Uterus (tissue), 4 donors: Measurements from ENCODE around the gene GATA3. TPM values are rescaled to one million over a fixed set of nuclear protein-coding genes. Genes with fewer than 3 reads are reported as not detected.

Source experiments
- DNase-seq, 2 donors: peaks; one replicate each; pipeline ENCODE4 v3.0.0-alpha.2; 2019 to 2020
- H3K27ac ChIP-seq, 2 donors: fragments of 200-600 bp; sonication (generic); 1 replicate in 1 of 2; 2 replicates in 1 of 2; pipeline ENCODE4 v1.5.1; 2016 to 2018
- H3K27me3 ChIP-seq, 2 donors: fragments of 200-600 bp; sonication (generic); one replicate each; pipeline ENCODE4 v1.5.1; 2018 to 2019; ENCODE audit warnings: control low read depth in 1 of 2
- H3K36me3 ChIP-seq, 2 donors: fragments of 200-600 bp; sonication (generic); one replicate each; pipeline ENCODE4 v1.5.1; 2019; ENCODE audit warnings: control low read depth in 1 of 2
- H3K4me1 ChIP-seq, 2 donors: fragments of 200-600 bp; sonication (generic); one replicate each; pipeline ENCODE4 v1.5.1; 2018 to 2019; ENCODE audit warnings: control low read depth in 1 of 2
- H3K4me3 ChIP-seq, 2 donors: fragments of 200-600 bp; sonication (generic); 1 replicate in 1 of 2; 2 replicates in 1 of 2; pipeline ENCODE4 v1.5.1; 2018 to 2019; ENCODE audit warnings: mild to moderate bottlenecking in 1 of 2
- H3K9me3 ChIP-seq, 2 donors: fragments of 200-600 bp; sonication (generic); one replicate each; pipeline ENCODE4 v1.5.1; 2019; ENCODE audit warnings: control low read depth in 1 of 2
- POLR2A ChIP-seq, 2 donors: fragments of 450-650 bp; IDR thresholded peaks; one replicate each; pipeline ENCODE4 v1.6.1; 2016; ENCODE audit warnings: antibody characterized with exemption in 2 of 2, mild to moderate bottlenecking in 1 of 2, moderate library complexity in 1 of 2
- intact Hi-C: fragments of 100-400 bp; cut with DNase I; formaldehyde crosslinking; loops from one replicate; pipeline ENCODE4 v1.15.1; 2023; ENCODE audit warnings: low total_unique reads
- total RNA-seq, 4 donors: library from RNA; depleted of rRNA in 3 of 4; stranded (reverse); fragments of >200 nt in 3 of 4; gene quantifications; one replicate each; pipeline versions ENCODE4 v1.1.0 to v1.2.4, GENCODE V29; 2014 to 2023
- TF ChIP-seq, protein P1 (sequence below), 4 experiments: fragments of 200-600 bp in 2 of 4; fragments of 450-650 bp in 2 of 4; sonication (generic) in 2 of 4; IDR thresholded peaks; one replicate each; pipeline ENCODE4 v1.5.1; 2016 to 2019; ENCODE audit warnings: antibody characterized with exemption in 4 of 4, mild to moderate bottlenecking in 2 of 4, moderate library complexity in 1 of 4
- donor health status: DM: yes; HTN: yes; CAD: no.

GATA3 gene
- total RNA-seq, 4 donors from 2014 or later, result 0.28 to 2.1 TPM; not detected in 2

DNA sequence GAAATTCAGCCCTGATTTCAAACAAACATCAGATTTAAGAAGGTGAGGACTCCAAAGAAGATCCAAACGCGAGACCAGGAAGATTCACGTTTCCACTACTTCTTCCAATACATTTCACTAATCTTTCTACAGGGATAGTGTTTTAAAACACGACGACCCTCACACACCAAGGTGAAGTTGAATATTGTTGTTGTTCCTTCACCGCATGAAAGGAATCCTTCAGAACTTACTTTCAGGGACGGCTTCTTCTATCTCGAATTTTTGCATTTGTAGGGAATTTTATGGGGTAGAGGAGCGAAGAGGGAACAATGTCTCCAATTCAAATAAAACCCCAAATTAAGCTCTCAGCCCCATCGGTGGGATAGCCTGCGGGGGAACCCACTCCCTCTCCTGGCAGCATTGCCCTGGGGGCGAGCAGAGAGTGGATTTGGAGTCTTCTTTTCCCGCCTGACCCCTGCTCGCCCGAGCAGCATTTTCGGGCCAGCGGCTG is 1.5 kb upstream of the GATA3 start:
- no peak for DNase-seq
- peaks cover 38 to 43% of the 10 kb centered on the region in 2 donors for H3K27me3 ChIP-seq
- intact Hi-C loops, result no loop called here
- no peak for TF ChIP-seq POLR2A (IDR thresholded peaks at IDR 0.05)
- TF ChIP-seq, protein P1, sequence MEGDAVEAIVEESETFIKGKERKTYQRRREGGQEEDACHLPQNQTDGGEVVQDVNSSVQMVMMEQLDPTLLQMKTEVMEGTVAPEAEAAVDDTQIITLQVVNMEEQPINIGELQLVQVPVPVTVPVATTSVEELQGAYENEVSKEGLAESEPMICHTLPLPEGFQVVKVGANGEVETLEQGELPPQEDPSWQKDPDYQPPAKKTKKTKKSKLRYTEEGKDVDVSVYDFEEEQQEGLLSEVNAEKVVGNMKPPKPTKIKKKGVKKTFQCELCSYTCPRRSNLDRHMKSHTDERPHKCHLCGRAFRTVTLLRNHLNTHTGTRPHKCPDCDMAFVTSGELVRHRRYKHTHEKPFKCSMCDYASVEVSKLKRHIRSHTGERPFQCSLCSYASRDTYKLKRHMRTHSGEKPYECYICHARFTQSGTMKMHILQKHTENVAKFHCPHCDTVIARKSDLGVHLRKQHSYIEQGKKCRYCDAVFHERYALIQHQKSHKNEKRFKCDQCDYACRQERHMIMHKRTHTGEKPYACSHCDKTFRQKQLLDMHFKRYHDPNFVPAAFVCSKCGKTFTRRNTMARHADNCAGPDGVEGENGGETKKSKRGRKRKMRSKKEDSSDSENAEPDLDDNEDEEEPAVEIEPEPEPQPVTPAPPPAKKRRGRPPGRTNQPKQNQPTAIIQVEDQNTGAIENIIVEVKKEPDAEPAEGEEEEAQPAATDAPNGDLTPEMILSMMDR (IDR thresholded peaks at IDR 0.05), result peak in 1 of 4 experiments; percentile 16
- peaks cover 0 to 31% of the 10 kb centered on the region in 2 donors for H3K4me1 ChIP-seq
- H3K36me3 ChIP-seq, result no peaks in the 10 kb centered on the region
- no peak overlapping the region for H3K27ac ChIP-seq
- no peaks in the 10 kb centered on the region for H3K9me3 ChIP-seq
- no peak overlapping the region for H3K4me3 ChIP-seq

DNA sequence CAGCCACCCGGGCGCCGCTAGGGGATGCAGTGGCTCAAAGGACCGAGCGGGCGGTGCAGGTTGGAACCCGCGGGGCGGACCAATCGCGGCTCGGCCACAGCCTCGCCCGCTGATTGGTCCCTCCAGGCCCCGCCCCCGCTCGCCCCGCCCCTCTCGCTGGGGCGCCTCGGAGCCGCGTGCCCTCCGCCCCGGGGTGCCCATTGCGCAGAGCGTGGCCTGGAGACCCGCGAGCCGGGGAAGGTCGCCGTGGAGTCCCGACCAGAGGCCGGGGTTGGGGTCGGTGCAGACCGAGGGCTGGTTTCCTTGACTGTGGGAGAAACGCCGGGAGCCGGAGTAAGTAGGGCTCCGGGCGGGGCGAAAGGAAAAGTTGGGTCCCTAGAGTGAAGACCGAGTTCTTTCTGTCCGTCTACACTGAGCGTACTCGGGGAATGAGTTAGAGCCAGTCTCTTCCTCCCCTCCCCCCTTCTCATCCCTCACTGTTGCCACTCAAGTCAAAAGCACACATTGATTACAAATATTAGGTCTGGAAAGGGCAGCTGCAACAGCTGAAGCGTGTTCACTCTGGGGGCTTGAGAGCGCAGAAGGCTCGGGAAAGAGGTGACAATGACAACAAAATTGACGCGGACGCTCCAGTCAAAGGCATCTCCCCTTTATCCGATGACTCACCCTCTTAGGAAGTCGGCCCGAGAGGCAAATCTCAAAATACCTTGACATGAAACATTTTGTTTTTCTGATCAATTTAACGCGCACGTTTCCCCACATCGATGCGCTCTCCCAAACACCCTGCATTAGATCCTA is 843 bp upstream of the GATA3 start:
- Histone ChIP-seq H3K9me3 (no peaks in the 10 kb centered on the region), H3K4me3 (peak overlapping the region in 1 of 2 donors; percentile 21), H3K4me1 (peaks cover 0 to 31% of the 10 kb centered on the region in 2 donors), H3K27ac (no peak overlapping the region), H3K36me3 (no peaks in the 10 kb centered on the region), H3K27me3 (peaks cover 37 to 38% of the 10 kb centered on the region in 2 donors)
- intact Hi-C loops, result no loop called here
- TF ChIP-seq POLR2A (IDR thresholded peaks at IDR 0.05), result no peak
- TF ChIP-seq, protein P1 (IDR thresholded peaks at IDR 0.05), result peak in 3 of 4 experiments; percentile 19 to 69 (median 51)
- DNase-seq, result peak; percentile 35 to 37

DNA sequence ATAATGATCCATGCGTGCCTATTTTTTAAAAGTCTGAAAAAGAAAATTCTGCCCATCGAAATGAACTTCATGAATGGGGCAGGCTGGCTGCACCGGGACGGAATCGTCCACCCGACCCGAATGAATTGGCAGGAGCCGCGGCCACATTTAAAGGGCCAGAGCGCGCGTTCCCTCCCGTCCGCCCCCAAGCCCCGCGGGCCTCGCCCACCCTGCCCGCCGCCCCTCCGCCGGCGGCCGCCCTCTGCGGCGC is 319 bp upstream of the GATA3 start:
- H3K4me1 ChIP-seq, result peaks cover 0 to 31% of the 10 kb centered on the region in 2 donors
- TF ChIP-seq, protein P1 (IDR thresholded peaks at IDR 0.05), result no peak
- TF ChIP-seq POLR2A (IDR thresholded peaks at IDR 0.05), result no peak

DNA sequence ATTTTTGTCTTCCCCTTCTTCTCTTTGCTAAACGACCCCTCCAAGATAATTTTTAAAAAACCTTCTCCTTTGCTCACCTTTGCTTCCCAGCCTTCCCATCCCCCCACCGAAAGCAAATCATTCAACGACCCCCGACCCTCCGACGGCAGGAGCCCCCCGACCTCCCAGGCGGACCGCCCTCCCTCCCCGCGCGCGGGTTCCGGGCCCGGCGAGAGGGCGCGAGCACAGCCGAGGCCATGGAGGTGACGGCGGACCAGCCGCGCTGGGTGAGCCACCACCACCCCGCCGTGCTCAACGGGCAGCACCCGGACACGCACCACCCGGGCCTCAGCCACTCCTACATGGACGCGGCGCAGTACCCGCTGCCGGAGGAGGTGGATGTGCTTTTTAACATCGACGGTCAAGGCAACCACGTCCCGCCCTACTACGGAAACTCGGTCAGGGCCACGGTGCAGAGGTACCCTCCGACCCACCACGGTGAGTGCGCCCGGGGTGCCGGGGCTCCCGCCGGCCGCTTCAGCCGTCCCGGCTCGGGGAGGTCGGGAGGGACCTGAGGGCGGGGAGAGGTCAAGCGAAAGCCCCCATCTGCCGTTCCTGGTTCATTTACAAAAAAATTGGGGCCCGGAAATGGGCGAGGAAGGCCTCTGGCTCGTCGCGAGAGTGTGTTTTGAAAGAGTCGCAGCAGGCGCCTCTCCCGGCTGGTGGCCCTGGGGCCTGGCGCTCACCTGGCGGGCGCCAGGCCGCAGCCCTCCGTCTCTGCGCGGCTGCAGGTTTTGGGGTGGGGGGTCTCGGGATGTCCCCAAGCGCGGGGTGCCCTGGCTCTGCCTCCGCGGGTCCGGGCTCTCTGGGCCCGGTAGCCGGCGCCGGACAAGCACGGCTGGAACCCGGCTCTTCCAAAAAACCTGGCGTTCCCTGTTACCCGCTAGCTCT is 1.2 kb downstream of the GATA3 start:
- H3K9me3 ChIP-seq, result no peaks in the 10 kb centered on the region
- H3K27ac ChIP-seq, result no peak overlapping the region
- H3K36me3 ChIP-seq, result no peaks in the 10 kb centered on the region
- TF ChIP-seq, protein P1 (IDR thresholded peaks at IDR 0.05), result no peak
- no peak for TF ChIP-seq POLR2A (IDR thresholded peaks at IDR 0.05)
- intact Hi-C loops, result no loop called here
- H3K4me3 ChIP-seq, result no peak overlapping the region
- no peak for DNase-seq
- H3K4me1 ChIP-seq, result peaks cover 0 to 17% of the 10 kb centered on the region in 2 donors
- peaks cover 30% of the 10 kb centered on the region in 2 donors for H3K27me3 ChIP-seq

More for the DNA sequence above, 319 bp upstream of the GATA3 start:
- Histone ChIP-seq H3K27ac (no peak overlapping the region), H3K36me3 (no peaks in the 10 kb centered on the region), H3K27me3 (peaks cover 32 to 38% of the 10 kb centered on the region in 2 donors), H3K9me3 (no peaks in the 10 kb centered on the region), H3K4me3 (peak overlapping the region in 1 of 2 donors; percentile 21)
- intact Hi-C loops, result no loop called here
- no peak for DNase-seq
